H1 (cell line): ENCODE results near the gene SYTL5. TPM values are rescaled to one million over a fixed set of nuclear protein-coding genes. Genes with fewer than 3 reads are reported as not detected.

Experiments used
- CTCF ChIA-PET: fragments of 300-600 bp; sonication (Branson Sonifier 250); formaldehyde crosslinking; loops from one replicate; lab custom pipeline; 2021; ENCODE audit not compliant: partially characterized antibody; lab: Charles Lee
- POLR2A ChIA-PET: fragments of 300-600 bp; sonication (Branson Sonifier 250); formaldehyde crosslinking; loops from one replicate; lab custom pipeline; 2021; ENCODE audit warnings: inconsistent platforms; ENCODE audit not compliant: partially characterized antibody; lab: Charles Lee
- DNase-seq, 2 experiments: peaks; one replicate each; pipeline versions ENCODE4 v3.0.0 to v3.0.0-alpha.2; 2010 to 2022; ENCODE audit warnings: low spot score in 2 of 2, low read depth in 1 of 2, mixed read lengths in 1 of 2
- FAIRE-seq: peaks from 2 replicates; lab custom pipeline; 2011; peaks lifted over from hg19 to GRCh38; lab: Jason Lieb, UNC
- H2AFZ ChIP-seq: 2 replicates; pipeline ENCODE4 v1.8.1; 2012; ENCODE audit warnings: low read length, inconsistent platforms
- H2AK5ac ChIP-seq: 2 replicates; pipeline ENCODE4 v1.6.1; 2013; ENCODE audit warnings: low read depth, low read length
- H2BK120ac ChIP-seq: replicated peaks from 2 replicates; pipeline ENCODE3; 2013; ENCODE audit warnings: low read depth, low read length, inconsistent platforms
- H2BK12ac ChIP-seq: 2 replicates; pipeline ENCODE4 v1.6.1; 2013; ENCODE audit warnings: low read depth, low read length
- H2BK15ac ChIP-seq: 2 replicates; pipeline ENCODE4 v1.6.1; 2013; ENCODE audit warnings: low read length
- H2BK20ac ChIP-seq: 2 replicates; pipeline ENCODE4 v1.6.1; 2013; ENCODE audit warnings: low read length
- H2BK5ac ChIP-seq: 2 replicates; pipeline ENCODE4 v1.6.1; 2013; ENCODE audit warnings: low read depth, low read length
- H3K14ac ChIP-seq: 2 replicates; pipeline ENCODE4 v1.6.1; 2013; ENCODE audit warnings: inconsistent platforms; ENCODE audit not compliant: insufficient read length
- H3K18ac ChIP-seq: 2 replicates; pipeline ENCODE4 v1.6.1; 2013; ENCODE audit warnings: low read length; ENCODE audit errors: extremely low read depth
- H3K23ac ChIP-seq: 2 replicates; pipeline ENCODE4 v1.6.1; 2013; ENCODE audit warnings: inconsistent platforms; ENCODE audit not compliant: insufficient read length
- H3K23me2 ChIP-seq: 2 replicates; pipeline ENCODE4 v1.6.1; 2013; ENCODE audit warnings: low read depth, low read length
- H3K27ac ChIP-seq: 2 replicates; pipeline ENCODE4 v1.6.1; 2011; ENCODE audit warnings: low read depth, low read length, inconsistent platforms
- H3K27me3 ChIP-seq, 4 experiments: replicated peaks in 1 of 4; 1 replicate in 1 of 4; 2 replicates in 3 of 4; pipeline versions ENCODE4 v1.6.1 to v1.8.1; 2011 to 2013; ENCODE audit warnings: low read length in 3 of 4, mild to moderate bottlenecking in 3 of 4, inconsistent platforms in 2 of 4, mixed read lengths in 2 of 4, moderate library complexity in 1 of 4; ENCODE audit not compliant: control insufficient read depth in 3 of 4, insufficient read depth in 3 of 4; ENCODE audit errors: extremely low read depth in 1 of 4
- H3K36me3 ChIP-seq, 4 experiments: 2 replicates each; pipeline versions ENCODE4 v1.6.1 to v1.8.1; 2011 to 2013; ENCODE audit warnings: mild to moderate bottlenecking in 4 of 4, low read length in 3 of 4, moderate library complexity in 2 of 4, control low read depth in 1 of 4, inconsistent platforms in 1 of 4; ENCODE audit not compliant: insufficient read depth in 4 of 4, control insufficient read depth in 2 of 4
- H3K4ac ChIP-seq: replicated peaks from 2 replicates; pipeline ENCODE3; 2013; ENCODE audit warnings: low read length, low read depth, mixed read lengths, inconsistent platforms; ENCODE audit not compliant: insufficient read length
- H3K4me1 ChIP-seq, 4 experiments: replicated peaks in 1 of 4; 1 replicate in 1 of 4; 2 replicates in 3 of 4; pipeline versions ENCODE4 v1.6.1 to v1.8.1; 2011 to 2013; ENCODE audit warnings: low read length in 3 of 4, inconsistent platforms in 2 of 4, mixed read lengths in 1 of 4; ENCODE audit not compliant: insufficient read depth in 4 of 4, control insufficient read depth in 3 of 4
- H3K4me2 ChIP-seq, 2 experiments: 2 replicates each; pipeline versions ENCODE4 v1.6.1 to v1.8.1; 2011 to 2013; ENCODE audit warnings: low read depth in 2 of 2, low read length in 2 of 2, control low read depth in 1 of 2, inconsistent platforms in 1 of 2, mild to moderate bottlenecking in 1 of 2; ENCODE audit not compliant: insufficient read depth in 1 of 2
- H3K4me3 ChIP-seq, 4 experiments: fragments of 200-600, 300-600 bp in 1 of 4; sonication (generic), shearing (Covaris generic), sonication (Bioruptor Twin) in 1 of 4; 2 replicates each; pipeline versions ENCODE4 v1.5.1 to v1.8.1; 2011 to 2016; ENCODE audit warnings: low read length in 4 of 4, low read depth in 3 of 4, control low read depth in 2 of 4, inconsistent platforms in 2 of 4, mild to moderate bottlenecking in 2 of 4, mixed read lengths in 1 of 4, moderate library complexity in 1 of 4; ENCODE audit not compliant: insufficient read depth in 2 of 4; ENCODE audit errors: extremely low read depth in 1 of 4
- H3K56ac ChIP-seq: replicated peaks from 2 replicates; pipeline ENCODE3; 2013; ENCODE audit warnings: low read depth, mild to moderate bottlenecking, mixed read lengths, low read length, inconsistent platforms; ENCODE audit not compliant: insufficient read length
- H3K79me1 ChIP-seq: 2 replicates; pipeline ENCODE4 v1.6.1; 2013; ENCODE audit warnings: low read depth, low read length, control low read depth
- H3K79me2 ChIP-seq, 2 experiments: 2 replicates each; pipeline versions ENCODE4 v1.6.1 to v1.8.1; 2012 to 2013; ENCODE audit warnings: low read length in 2 of 2, mild to moderate bottlenecking in 2 of 2, inconsistent platforms in 1 of 2; ENCODE audit not compliant: insufficient read depth in 2 of 2, control insufficient read depth in 1 of 2
- H3K9ac ChIP-seq, 4 experiments: replicated peaks in 1 of 4; 1 replicate in 1 of 4; 2 replicates in 3 of 4; pipeline versions ENCODE4 v1.6.1 to v1.8.1; 2011 to 2013; ENCODE audit warnings: low read depth in 3 of 4, low read length in 3 of 4, control low read depth in 2 of 4, mild to moderate bottlenecking in 2 of 4, moderate library complexity in 2 of 4, inconsistent platforms in 1 of 4; ENCODE audit errors: extremely low read depth in 1 of 4
- H3K9me3 ChIP-seq, 2 experiments: 2 replicates each; pipeline versions ENCODE4 v1.6.1 to v1.8.1; 2012 to 2013; ENCODE audit warnings: mild to moderate bottlenecking in 2 of 2, moderate library complexity in 2 of 2, control low read depth in 1 of 2, inconsistent platforms in 1 of 2, low read depth in 1 of 2, low read length in 1 of 2, mixed read lengths in 1 of 2; ENCODE audit not compliant: insufficient read depth in 2 of 2
- H4K20me1 ChIP-seq, 2 experiments: replicated peaks in 1 of 2; 2 replicates each; pipeline versions ENCODE3 to v1.8.1; 2011 to 2013; ENCODE audit warnings: inconsistent platforms in 2 of 2, low read length in 2 of 2, mild to moderate bottlenecking in 1 of 2; ENCODE audit not compliant: insufficient read depth in 2 of 2, control insufficient read depth in 1 of 2
- H4K5ac ChIP-seq: 2 replicates; pipeline ENCODE4 v1.6.1; 2013; ENCODE audit warnings: low read length, low read depth, mixed read lengths, inconsistent platforms; ENCODE audit not compliant: insufficient read length
- H4K8ac ChIP-seq: 2 replicates; pipeline ENCODE4 v1.8.0; 2013; ENCODE audit warnings: mild to moderate bottlenecking, moderate library complexity, low read length, inconsistent platforms; ENCODE audit not compliant: insufficient read depth; ENCODE audit errors: extremely low read depth
- H4K91ac ChIP-seq: replicated peaks from 2 replicates; pipeline ENCODE3; 2013; ENCODE audit warnings: low read length, mixed read lengths, inconsistent platforms; ENCODE audit not compliant: insufficient read length
- CTCF ChIP-seq, 3 experiments: IDR thresholded peaks; 1 replicate in 2 of 3; 2 replicates in 1 of 3; pipeline versions ENCODE4 v1.5.1 to v1.6.1; 2011; ENCODE audit warnings: low read length in 3 of 3, mild to moderate bottlenecking in 3 of 3, inconsistent platforms in 2 of 3, low read depth in 1 of 3, moderate library complexity in 1 of 3; ENCODE audit not compliant: insufficient read depth in 1 of 3; ENCODE audit errors: control extremely low read depth in 1 of 3
- E2F6 ChIP-seq: IDR thresholded peaks from 2 replicates; pipeline ENCODE4 v1.6.1; 2012; ENCODE audit warnings: inconsistent platforms
- FOSL1 ChIP-seq: IDR thresholded peaks from 2 replicates; pipeline ENCODE4 v1.6.1; 2011; ENCODE audit warnings: mild to moderate bottlenecking, low read depth, low read length, moderate library complexity; ENCODE audit not compliant: insufficient read depth
- GABPA ChIP-seq: IDR thresholded peaks from 2 replicates; pipeline ENCODE4 v1.6.1; 2011; ENCODE audit warnings: mild to moderate bottlenecking, low read length, moderate library complexity, borderline replicate concordance; ENCODE audit not compliant: insufficient read depth
- HDAC2 ChIP-seq, 2 experiments: fragments of 300-600 bp in 1 of 2; sonication (generic) in 1 of 2; IDR thresholded peaks; 2 replicates each; pipeline ENCODE4 v1.6.1; 2011 to 2012; ENCODE audit warnings: low read depth in 2 of 2, low read length in 2 of 2, mild to moderate bottlenecking in 2 of 2, moderate library complexity in 2 of 2, borderline replicate concordance in 1 of 2, inconsistent platforms in 1 of 2
- PHF8 ChIP-seq: fragments of 200-600 bp; sonication (generic); conservative IDR thresholded peaks from 2 replicates; pipeline ENCODE4 v1.7.1; 2012; ENCODE audit warnings: low read depth, mild to moderate bottlenecking, inconsistent platforms, low read length, moderate library complexity
- SAP30 ChIP-seq: fragments of 300-600 bp; sonication (generic); IDR thresholded peaks from 2 replicates; pipeline ENCODE4 v1.7.1; 2012; ENCODE audit warnings: low read length, moderate library complexity, mild to moderate bottlenecking, inconsistent platforms; ENCODE audit not compliant: insufficient read depth, insufficient replicate concordance
- SP2 ChIP-seq: IDR thresholded peaks from 2 replicates; pipeline ENCODE4 v1.6.1; 2012; ENCODE audit warnings: mild to moderate bottlenecking, low read length, inconsistent platforms
- WGBS, 2 experiments: shearing (Covaris generic) in 1 of 2; methylation state at CpG; one replicate each; pipeline versions ENCODE4 v1.1.6 to v1.1.7; 2013 to 2015; ENCODE audit warnings: low lambda C conversion rate in 2 of 2, mixed read lengths in 2 of 2, inconsistent platforms in 1 of 2, low coverage in 1 of 2, missing lambda C conversion rate in 1 of 2; ENCODE audit not compliant: insufficient replicate concordance in 2 of 2, insufficient coverage in 1 of 2, insufficient read length in 1 of 2; ENCODE audit errors: extremely low coverage in 1 of 2, missing lambda C conversion rate in 1 of 2; 5-methylcytosine and 5-hydroxymethylcytosine counted together
- polyA plus RNA-seq, 7 experiments: library from polyadenylated mRNA; depleted of rRNA in 3 of 7; stranded (reverse) in 5 of 7; unstranded in 2 of 7; fragments of >200 nt in 5 of 7; fragments of 200-250 nt in 2 of 7; gene quantifications; 1 replicate in 5 of 7; 2 replicates in 1 of 7; 4 replicates in 1 of 7; pipeline versions ENCODE4 v1.2.1 to v1.2.3, GENCODE V29; 2011 to 2013; ENCODE audit warnings: missing spikeins in 2 of 7, mixed read lengths in 2 of 7
- total RNA-seq: library from RNA; stranded (reverse); fragmentation: NEBNext Ultra II Directional; extraction: Animal tissue kit (Norgen Biotek cat#: 25700); gene quantifications from 2 replicates; pipeline ENCODE4 v1.2.1, GENCODE V29; 2021

SYTL5 gene
- total and polyA plus RNA-seq, 2 of the 8 experiments (the other 6 are each of a cell fraction or from before 2014, with no cell fraction given) = 0.15 to 0.52 TPM

GRCh38 chrX:38149016-38149415, 142.7 kb downstream of the SYTL5 start:
- no peak overlapping the region for H3K9ac ChIP-seq
- CTCF ChIA-PET = no interaction called here
- H4K91ac ChIP-seq = no peak overlapping the region
- no peak overlapping the region for H3K4me3 ChIP-seq
- no peak overlapping the region for H3K27ac ChIP-seq
- H3K36me3 ChIP-seq = no peaks in the 10 kb centered on the region
- H3K79me1 ChIP-seq = no peaks in the 10 kb centered on the region
- DNase-seq (no peak), FAIRE-seq (no peak)
- no peak overlapping the region for H2BK15ac ChIP-seq
- H3K4me1 ChIP-seq = no peaks in the 10 kb centered on the region
- no peak overlapping the region for H2BK120ac ChIP-seq
- no peaks in the 10 kb centered on the region for H3K27me3 ChIP-seq
- H2BK5ac ChIP-seq = no peak overlapping the region
- no peak overlapping the region for H3K14ac ChIP-seq
- POLR2A ChIA-PET = no interaction called here
- H3K79me2 ChIP-seq = no peaks in the 10 kb centered on the region
- no peaks in the 10 kb centered on the region for H3K9me3 ChIP-seq
- H3K4ac ChIP-seq = no peak overlapping the region
- no peaks in the 10 kb centered on the region for H3K23me2 ChIP-seq
- no peak overlapping the region for H3K18ac ChIP-seq
- H4K8ac ChIP-seq = no peak overlapping the region
- H4K5ac ChIP-seq = no peak overlapping the region
- 100% methylated on average over 2 of the region's 2 CpGs; no CpG with 5 or more reads in 1 of the 2 experiments for WGBS, 2 experiments
- H2AFZ ChIP-seq = no peak overlapping the region
- no peak overlapping the region for H2BK12ac ChIP-seq
- H3K4me2 ChIP-seq = no peak overlapping the region
- no peak overlapping the region for H3K23ac ChIP-seq
- no peak overlapping the region for H2BK20ac ChIP-seq
- H4K20me1 ChIP-seq = no peaks in the 10 kb centered on the region
- no peak overlapping the region for H3K56ac ChIP-seq
- no peak overlapping the region for H2AK5ac ChIP-seq
- TF ChIP-seq SAP30 (no peak), GABPA (no peak), PHF8 (no peak), CTCF (IDR thresholded peaks at IDR 0.05; ENCODE audit: control extremely low read depth in 1 of 3, insufficient read depth in 1 of 3, low read depth in 1 of 3, low read length in 3 of 3) (no peak), HDAC2 (IDR thresholded peaks at IDR 0.05; ENCODE audit: borderline replicate concordance in 1 of 2, low read depth in 2 of 2, low read length in 2 of 2) (no peak), E2F6 (no peak), FOSL1 (no peak), SP2 (no peak)
